PC-3 (cell line): ENCODE data around the gene SPSB4.

Experiments used
- CTCF ChIP-seq: fragments of 300-600 bp; sonication (generic); conservative IDR thresholded peaks from 2 replicates; pipeline ENCODE4 v1.5.1; 2017; ENCODE audit warnings: antibody characterized with exemption, low read depth, mild to moderate bottlenecking, low read length
- EZH2phosphoT487 ChIP-seq: fragments of 300-600 bp; sonication (generic); IDR thresholded peaks from 2 replicates; pipeline ENCODE4 v1.6.1; 2018; ENCODE audit warnings: mild to moderate bottlenecking, antibody characterized with exemption, low read length, borderline replicate concordance

DNA sequence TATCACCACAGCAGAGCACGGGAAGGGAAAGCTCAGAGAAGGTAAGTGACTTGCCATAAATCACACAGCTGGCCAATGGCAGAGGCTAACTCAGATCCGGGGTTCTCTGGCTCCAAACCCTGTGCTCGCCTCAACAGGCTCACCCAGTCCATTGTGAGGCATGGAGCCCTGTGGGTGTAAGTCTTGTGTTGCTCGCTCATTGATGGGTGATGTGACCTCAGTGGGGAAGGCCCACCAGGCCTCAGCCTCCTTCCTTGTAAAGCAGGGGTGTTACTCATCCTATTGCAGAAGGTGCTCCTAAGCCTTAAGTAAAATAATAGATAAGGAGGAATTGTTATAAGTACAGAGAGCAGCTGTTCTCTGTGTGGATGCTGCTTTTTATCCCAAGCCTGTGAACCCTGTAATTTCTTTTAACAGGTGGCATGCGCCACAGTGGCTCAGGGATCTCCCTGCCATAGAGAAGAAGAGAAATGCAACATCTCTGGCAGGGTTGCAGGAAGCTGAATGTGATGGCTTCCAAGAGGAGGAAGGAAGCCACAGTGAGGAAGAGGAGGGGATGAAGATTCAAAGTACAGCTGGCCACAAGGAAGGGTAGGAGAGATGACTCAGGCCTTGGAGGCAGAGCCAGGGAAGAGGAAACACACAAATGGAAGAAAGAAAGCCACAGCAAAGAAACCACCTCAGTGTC is 30.9 kb upstream of the SPSB4 start:
- TF ChIP-seq CTCF (no peak), EZH2phosphoT487 (no peak)
